Hematopoietic multipotent progenitor cell treated with erythropoietin and hydrocortisone succinate and interleukin-3 and kit ligand, for 6 days (in vitro differentiated cells): ENCODE measurements around the gene PTPN14.
"Not testable (repeated sequence)": the region's sequence is repeated elsewhere in the genome, so short reads cannot be mapped to it uniquely, and the experiment has no call there.

Source experiments
- DNase-seq: peaks from one replicate; pipeline ENCODE4 v3.0.0-alpha.2; 2015

The PTPN14 gene

DNA sequence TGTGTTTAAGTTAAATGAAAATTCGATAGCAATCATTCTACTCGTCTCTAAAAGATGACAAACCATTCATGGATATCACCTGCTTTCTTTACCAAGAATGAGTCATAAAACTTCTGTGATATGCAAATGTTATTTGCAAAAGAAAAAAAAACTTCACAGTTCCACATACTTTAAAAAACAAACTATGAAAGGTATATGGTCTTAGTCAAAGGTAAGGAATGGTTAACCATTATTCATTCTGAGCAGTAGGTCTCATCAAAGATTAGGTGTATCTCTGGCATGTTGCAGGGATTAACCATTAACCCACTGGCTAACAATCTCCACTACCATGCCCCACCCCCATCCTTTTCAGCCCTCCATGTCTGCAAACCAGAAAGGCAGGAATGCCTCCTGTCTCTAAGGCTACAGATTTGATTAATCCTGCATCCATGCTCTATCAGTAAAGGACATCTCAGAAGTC, 44.4 kb downstream of the PTPN14 start:
- DNase-seq, result no peak

GRCh38 chr1:214505134-214505533, 46.3 kb downstream of the PTPN14 start:
- no peak for DNase-seq

GRCh38 chr1:214504330-214504729, 47.1 kb downstream of the PTPN14 start:
- DNase-seq, result no peak

DNA sequence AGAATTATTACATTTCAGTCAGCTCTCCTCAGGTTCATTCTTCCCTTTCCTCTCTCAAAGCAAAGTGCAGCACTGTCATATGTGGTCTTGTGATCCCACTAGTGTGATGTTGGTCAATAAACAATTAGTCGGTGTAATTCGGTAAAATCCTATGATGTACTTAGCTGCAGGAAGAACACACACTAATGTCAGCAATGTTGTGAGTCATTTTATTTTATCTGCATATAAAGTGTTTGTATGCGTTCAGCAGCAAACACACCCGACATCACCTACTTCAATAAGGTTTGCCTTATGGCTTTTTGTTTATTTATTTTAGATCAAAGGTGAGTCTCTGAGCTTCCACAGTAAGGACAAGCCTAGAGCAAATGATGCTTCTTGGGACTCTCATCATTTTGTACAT, 47.8 kb downstream of the PTPN14 start:
- DNase-seq, result no peak

GRCh38 chr1:214500340-214501055, 50.9 kb downstream of the PTPN14 start:
- no peak for DNase-seq

DNA sequence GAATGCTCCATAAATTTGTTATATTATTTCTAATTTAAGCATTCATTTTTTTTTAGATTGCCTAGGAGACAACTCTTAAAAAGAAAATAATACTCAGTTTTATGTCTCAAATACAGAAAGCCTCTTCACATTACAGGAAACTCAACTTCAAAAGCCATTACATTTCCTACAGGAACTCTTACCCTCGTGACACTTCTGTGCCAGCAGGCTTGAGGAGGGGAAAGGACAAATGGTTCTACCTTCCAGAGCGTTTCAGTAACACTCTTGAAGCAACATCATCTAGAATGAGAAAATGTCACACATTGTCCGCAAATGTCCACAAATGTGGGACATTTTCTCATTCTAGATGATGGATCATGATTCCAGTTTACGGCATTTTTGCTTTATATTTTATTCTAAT, 51.7 kb downstream of the PTPN14 start:
- no peak for DNase-seq

- no peak for DNase-seq
These were observed 53.4 kb downstream of the PTPN14 start for GRCh38 chr1:214498021-214498420.

DNA sequence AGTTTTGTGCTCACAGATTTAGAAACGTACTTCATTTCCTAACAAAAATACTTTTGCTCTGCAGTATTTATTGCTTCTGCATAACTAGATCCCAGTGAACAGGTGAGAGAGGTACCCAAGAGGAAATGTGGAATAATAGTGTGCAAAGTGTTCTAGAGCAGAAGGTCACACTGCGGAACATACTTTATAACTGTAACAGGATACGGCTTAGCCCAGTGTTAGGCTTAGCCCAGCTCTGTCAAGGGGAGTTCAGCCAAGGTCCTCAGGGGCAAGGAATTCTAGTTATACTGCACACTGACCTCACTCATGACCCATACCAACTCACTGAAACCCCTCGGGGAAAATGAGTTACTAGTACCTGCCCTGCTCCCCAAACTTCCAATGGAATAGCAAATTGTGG, 55.3 kb downstream of the PTPN14 start:
- DNase-seq, result no peak

DNA sequence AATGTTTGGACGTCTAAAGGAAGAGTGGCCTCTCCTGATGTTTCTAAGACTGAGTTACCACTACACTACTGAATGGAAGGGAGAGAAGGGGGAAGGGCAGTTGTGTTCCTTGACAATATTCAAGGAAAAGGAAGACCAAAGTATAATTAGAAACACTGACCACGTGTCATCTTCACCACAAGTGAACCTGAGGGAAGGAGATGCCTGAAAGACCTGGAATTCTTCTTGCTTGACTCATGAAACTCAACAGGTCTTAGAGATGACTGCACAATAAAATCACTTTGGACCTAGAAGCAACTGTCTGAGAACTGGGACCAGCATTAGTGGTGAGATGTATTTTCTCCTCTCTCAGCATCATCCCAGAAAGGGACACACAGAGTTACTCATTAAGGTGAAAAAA, 56.7 kb downstream of the PTPN14 start:
- no peak for DNase-seq

DNA sequence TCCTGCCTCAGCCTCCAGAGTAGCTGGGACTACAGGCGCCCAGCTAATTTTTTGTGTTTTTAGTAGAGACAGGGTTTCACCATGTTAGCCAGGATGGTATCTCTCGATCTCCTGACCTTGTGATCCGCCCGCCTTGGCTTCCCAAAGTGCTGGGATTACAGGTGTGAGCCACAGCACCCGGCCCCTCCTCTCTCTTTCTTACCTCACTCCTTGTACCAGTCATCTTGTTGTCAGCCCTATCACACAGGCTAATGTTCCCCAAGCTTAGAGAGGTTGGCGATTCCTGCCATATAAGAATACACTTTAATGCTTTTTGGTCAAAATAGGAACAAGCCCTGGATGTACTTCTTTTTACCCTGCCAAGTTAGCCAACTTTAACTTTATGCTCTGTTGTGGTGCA, 57.2 kb downstream of the PTPN14 start:
- DNase-seq, result not testable (repeated sequence)

- DNase-seq, result no peak
These were observed 58.1 kb downstream of the PTPN14 start for GRCh38 chr1:214493126-214493796.

- DNase-seq, result no peak
These were observed 58.9 kb downstream of the PTPN14 start for GRCh38 chr1:214492401-214493075.

DNA sequence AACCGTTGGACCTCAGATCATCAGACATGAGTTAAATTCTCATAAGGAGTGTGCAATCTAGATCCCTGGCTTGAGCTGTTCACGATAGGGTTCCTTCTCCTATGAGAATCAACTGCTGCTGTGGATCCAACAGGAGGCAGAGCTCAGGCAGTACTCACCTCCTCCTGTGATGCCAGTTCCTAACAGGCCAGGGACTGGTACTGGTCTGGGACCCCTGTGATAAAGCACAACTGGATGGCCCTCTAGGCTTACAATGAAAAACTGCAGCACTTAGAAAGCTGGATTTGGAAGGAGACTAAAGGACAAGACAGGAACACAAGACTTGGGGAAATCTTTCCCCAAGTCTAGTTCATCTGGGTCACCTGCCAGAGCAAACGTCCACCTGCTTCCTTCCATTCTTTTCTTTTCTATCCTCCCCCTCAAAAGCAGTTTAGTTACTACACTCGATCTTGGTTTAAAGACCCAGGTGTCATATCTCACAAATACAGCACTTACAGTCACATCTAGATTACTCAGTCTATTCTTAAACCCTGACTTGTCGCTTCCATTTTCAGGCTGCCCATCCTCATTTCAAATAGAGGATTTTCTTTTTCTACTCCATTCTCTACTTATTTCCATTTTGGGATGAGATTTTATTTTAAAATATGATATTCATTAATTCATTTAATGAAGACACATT, 59.8 kb downstream of the PTPN14 start:
- DNase-seq, result no peak

DNA sequence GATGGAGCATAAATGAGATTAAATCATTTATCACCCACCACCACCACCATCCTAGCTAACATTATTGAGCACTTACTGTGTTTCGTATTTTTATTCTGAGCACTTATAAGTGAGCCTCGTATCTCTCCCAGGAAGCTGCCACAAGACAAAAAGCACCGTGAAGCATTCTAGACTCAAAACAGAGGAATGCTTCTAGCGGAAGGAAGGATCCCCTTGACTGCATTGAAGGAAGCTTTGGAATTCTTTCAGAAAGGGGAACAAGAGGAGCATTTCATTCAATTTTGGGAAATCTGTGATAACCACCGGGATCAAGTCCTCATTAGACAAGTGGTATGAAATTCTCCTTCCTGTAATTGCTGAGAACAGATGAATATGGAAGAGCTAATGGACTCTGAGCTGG, 66.3 kb downstream of the PTPN14 start:
- DNase-seq, result no peak

DNA sequence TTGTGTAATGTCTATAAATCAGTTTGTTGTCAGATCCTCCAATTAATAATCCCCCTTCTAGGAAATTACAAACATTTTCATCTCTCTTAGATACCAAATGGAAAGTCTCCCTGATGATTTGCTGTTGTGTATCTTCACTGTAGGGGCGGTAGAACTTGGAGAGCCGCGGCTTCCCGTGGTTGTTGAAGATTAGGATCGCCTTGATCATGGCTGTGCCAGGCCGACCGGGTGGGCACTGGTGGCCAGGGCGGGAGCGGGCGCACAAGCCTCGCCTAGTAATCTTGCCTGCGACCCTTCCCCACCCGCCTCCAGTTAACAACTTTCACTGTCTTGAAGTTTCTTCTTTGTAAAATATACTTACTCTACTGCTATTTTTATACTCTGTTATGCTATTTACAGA, 68.2 kb downstream of the PTPN14 start:
- DNase-seq, result not testable (repeated sequence)

DNA sequence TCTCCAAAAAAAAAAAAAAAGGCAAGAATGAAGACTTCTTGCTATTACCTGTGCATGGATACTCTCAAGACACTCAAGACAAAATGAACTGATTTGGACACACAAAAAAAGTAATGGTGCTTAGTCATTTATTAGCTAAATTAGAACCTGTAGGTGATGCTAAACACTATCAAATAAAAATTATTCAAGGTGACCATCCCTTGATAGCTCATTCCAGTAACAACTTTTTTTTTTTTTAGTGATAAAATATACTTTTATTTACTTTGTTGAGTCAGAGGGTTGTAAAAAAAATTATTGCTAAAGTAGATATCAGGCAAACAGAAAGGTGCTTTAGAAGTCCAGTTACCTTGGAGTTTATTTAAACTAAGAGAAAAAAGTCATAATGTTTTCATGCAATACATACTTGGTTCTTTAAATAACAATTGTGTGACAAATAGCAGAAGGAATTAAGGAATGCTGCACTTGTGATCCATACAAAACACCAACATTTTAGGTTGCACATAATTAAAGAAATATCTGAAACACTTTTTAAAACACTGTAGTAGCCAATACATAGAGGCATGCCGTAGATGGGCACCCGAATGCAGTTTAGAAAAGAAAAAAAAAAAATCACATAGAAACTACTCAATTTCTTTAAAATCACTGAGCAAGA, 69.3 kb downstream of the PTPN14 start:
- DNase-seq, result not testable (repeated sequence)

GRCh38 chr1:214476986-214477870, 74.2 kb downstream of the PTPN14 start:
- no peak for DNase-seq

DNA sequence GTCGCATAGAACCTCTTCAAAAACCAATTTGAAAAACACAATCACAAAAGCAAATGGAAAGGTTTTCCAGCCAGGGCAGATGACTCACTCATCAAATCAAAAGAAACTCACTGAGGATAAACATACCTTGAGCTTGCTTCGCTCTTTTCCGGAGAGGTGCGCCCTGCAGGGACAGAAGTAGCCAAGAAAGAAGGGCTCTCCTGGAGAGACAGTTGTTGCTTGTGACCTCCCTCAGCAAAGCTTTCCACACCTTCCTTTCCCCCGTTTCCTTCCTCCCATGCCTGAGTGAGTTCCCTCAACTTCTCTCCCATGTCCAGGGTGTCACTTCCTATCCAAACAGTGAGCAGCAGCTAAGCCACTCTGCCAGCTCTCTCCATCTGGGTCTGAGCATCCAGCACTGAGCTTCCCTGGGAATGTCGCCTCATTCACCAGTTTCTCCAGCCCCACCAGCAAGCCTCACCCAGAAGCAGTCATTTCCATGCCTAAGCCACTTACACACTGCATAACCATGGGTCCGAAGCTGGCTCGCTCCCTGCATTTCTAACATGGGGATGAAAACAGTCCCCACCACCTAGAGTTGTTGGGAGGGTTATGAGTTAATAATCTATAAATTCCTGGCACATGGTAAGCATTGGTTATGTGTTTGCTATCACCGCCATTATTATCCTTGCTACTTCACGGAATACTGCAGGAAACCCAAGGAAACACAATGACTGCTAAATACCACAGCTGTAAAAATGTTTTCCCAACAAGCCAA, 75.0 kb downstream of the PTPN14 start:
- DNase-seq, result no peak

GRCh38 chr1:214475746-214476145, 75.7 kb downstream of the PTPN14 start:
- DNase-seq, result no peak

GRCh38 chr1:214475331-214475730, 76.1 kb downstream of the PTPN14 start:
- no peak for DNase-seq

DNA sequence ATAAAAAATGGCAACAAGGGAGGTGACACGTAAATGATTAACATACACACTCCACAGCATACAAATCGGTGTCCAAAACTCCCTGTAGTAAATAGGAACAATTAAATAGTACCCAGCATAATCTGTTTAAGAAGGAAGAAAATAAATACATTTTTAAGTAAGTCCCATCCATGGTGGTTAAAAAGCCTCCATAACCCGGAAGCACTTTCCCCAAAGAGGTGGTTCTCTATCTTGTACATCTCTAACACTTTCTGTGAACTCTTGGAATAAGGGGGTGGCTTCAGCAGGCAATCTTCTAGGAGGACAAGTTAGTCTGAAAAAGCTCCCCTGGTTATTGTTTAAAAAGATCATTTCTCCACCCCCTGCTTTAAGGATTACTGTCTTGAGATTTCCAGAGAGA, 76.9 kb downstream of the PTPN14 start:
- no peak for DNase-seq
